GM19397 (cell line): Measurements from ENCODE around the gene VANGL1.

Source experiments
- ATAC-seq: cut with Tn5 transposase; IDR thresholded peaks from one replicate; pipeline ENCODE4 v1.9.1; 2021; ENCODE audit warnings: mild to moderate bottlenecking, moderate library complexity; ENCODE audit not compliant: unreplicated experiment

Gene VANGL1

GRCh38 chr1:115729756-115730155 lies 88.0 kb downstream of the VANGL1 start:
- peak; percentile 61 for ATAC-seq

- ATAC-seq = no peak
Observed at GRCh38 chr1:115732316-115732715, 90.5 kb downstream of the VANGL1 start.

- no peak for ATAC-seq
Observed at GRCh38 chr1:115740811-115741210, 99.0 kb downstream of the VANGL1 start.

GRCh38 chr1:115744646-115745275 lies 103.0 kb downstream of the VANGL1 start:
- ATAC-seq = no peak

GRCh38 chr1:115746021-115746690 lies 104.4 kb downstream of the VANGL1 start:
- no peak for ATAC-seq
